Measurements from ENCODE around the gene SEMA4A.

SEMA4A gene

DNA sequence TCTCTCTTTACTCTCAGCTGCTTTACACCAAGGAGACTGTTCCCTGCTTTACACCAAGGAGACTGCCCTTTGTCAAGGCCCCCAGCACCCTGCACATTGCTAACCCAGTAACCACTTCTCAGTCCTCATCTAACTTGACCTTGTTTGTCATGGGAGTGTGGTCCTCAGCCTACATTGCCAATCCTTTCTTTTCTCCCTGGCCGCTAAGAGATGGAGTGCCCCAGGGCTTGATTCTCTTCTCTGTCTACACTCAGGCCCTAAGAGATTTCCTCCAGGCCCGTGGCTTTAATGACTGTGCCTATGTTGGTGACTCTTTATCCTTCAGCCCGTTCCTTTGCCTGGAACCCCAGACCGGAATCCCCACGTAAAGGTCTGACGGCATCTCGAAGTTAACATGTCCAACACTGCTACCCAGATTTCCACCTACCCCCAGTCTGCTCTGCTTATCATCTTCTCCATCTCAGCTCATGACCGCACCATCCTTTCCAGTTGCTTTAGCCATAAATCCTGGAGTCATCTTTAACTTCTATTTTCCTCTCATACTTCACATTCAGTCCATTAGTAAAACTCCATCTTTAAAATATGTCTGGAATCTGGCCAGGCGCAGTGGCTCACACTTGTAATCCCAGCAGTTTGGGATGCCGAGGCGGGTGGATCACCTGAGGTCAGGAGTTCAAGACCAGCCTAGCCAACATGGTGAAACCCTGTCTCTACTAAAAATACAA, 9.5 kb upstream of the SEMA4A start:
- no peaks in the 10 kb centered on the region for H3K27me3 ChIP-seq (ENCODE audit: insufficient read depth, low read length)
- H3K4me3 ChIP-seq (ENCODE audit: low read length): no peak overlapping the region
- no peak overlapping the region for H3K9ac ChIP-seq (ENCODE audit: low read depth, low read length)
- 91% methylated on average over 11 of the region's 11 CpGs for WGBS
- H3K9me3 ChIP-seq (ENCODE audit: insufficient read depth, low read depth, low read length): no peaks in the 10 kb centered on the region
- no peak overlapping the region for H3K27ac ChIP-seq (ENCODE audit: low read depth, low read length)
- H3K36me3 ChIP-seq (ENCODE audit: insufficient read depth, low read length): no peaks in the 10 kb centered on the region
- H3K4me1 ChIP-seq (ENCODE audit: insufficient read depth, low read length): peaks cover 25% of the 10 kb centered on the region

GRCh38 chr1:156144742-156145141, 8.6 kb upstream of the SEMA4A start:
- Histone ChIP-seq H3K4me3 (ENCODE audit: low read length) (no peak overlapping the region), H3K27me3 (ENCODE audit: insufficient read depth, low read length) (no peaks in the 10 kb centered on the region), H3K27ac (ENCODE audit: low read depth, low read length) (no peak overlapping the region), H3K4me1 (ENCODE audit: insufficient read depth, low read length) (peaks cover 33% of the 10 kb centered on the region), H3K9ac (ENCODE audit: low read depth, low read length) (no peak overlapping the region), H3K9me3 (ENCODE audit: insufficient read depth, low read depth, low read length) (no peaks in the 10 kb centered on the region), H3K36me3 (ENCODE audit: insufficient read depth, low read length) (no peaks in the 10 kb centered on the region)
- WGBS: 87% methylated on average over 5 of the region's 5 CpGs

GRCh38 chr1:156145650-156146019, 7.8 kb upstream of the SEMA4A start:
- Histone ChIP-seq H3K36me3 (ENCODE audit: insufficient read depth, low read length) (no peaks in the 10 kb centered on the region), H3K27ac (ENCODE audit: low read depth, low read length) (no peak overlapping the region), H3K9ac (ENCODE audit: low read depth, low read length) (no peak overlapping the region), H3K4me1 (ENCODE audit: insufficient read depth, low read length) (peaks cover 39% of the 10 kb centered on the region), H3K9me3 (ENCODE audit: insufficient read depth, low read depth, low read length) (no peaks in the 10 kb centered on the region), H3K4me3 (ENCODE audit: low read length) (no peak overlapping the region), H3K27me3 (ENCODE audit: insufficient read depth, low read length) (no peaks in the 10 kb centered on the region)
- 88% methylated on average over 2 of the region's 2 CpGs for WGBS

- peak overlapping the region; percentile 18 for H3K4me3 ChIP-seq (ENCODE audit: low read length)
- no peak overlapping the region for H3K9ac ChIP-seq (ENCODE audit: low read depth, low read length)
- 31% methylated on average over 13 of the region's 13 CpGs for WGBS
Measured at GRCh38 chr1:156146020-156146768, 7.2 kb upstream of the SEMA4A start.

DNA sequence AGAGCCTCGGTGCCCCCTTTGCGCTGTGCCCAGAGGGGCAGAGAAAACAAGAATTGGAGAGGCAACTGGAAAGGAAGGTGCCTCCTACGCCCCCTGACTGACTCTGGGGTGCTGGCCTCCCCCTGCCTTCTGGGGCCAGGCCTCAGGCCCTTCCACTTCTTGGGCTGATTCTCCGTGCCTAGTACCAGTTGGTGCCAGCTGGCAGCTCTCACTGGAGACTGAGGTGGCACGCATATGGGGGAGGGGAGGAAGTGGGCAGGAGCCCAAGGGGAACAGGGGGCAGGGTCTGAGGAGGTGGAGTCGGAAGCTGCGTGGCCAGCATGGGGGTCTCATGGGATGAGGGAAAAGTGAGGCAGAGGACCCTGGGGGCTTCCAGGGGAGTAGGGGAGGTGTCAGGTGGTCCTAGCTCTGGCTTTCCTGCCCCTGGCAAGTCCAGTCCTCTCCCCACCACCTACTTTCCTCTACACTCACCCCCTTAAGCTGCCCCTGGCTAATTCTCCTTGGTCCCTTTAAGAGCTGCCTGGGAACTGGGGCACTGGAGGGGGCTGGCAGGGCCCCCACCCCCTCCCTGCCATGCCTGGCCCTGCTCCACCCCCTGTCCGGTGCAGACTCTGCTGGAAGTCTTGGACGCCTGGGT, 6.5 kb upstream of the SEMA4A start:
- Histone ChIP-seq H3K36me3 (ENCODE audit: insufficient read depth, low read length) (no peaks in the 10 kb centered on the region), H3K27me3 (ENCODE audit: insufficient read depth, low read length) (no peaks in the 10 kb centered on the region), H3K4me1 (ENCODE audit: insufficient read depth, low read length) (peaks cover 37% of the 10 kb centered on the region), H3K27ac (ENCODE audit: low read depth, low read length) (peak overlapping the region; percentile 15; the same call in 1 of the 2 replicates), H3K4me3 (ENCODE audit: low read length) (no peak overlapping the region), H3K9ac (ENCODE audit: low read depth, low read length) (no peak overlapping the region), H3K9me3 (ENCODE audit: insufficient read depth, low read depth, low read length) (no peaks in the 10 kb centered on the region)
- WGBS: 67% methylated on average over 9 of the region's 9 CpGs

More at GRCh38 chr1:156146020-156146768, 7.2 kb upstream of the SEMA4A start:
- H3K27ac ChIP-seq (ENCODE audit: low read depth, low read length): peak overlapping the region; percentile 15; the same call in 1 of the 2 replicates
- H3K4me1 ChIP-seq (ENCODE audit: insufficient read depth, low read length): peaks cover 42% of the 10 kb centered on the region
- no peaks in the 10 kb centered on the region for H3K9me3 ChIP-seq (ENCODE audit: insufficient read depth, low read depth, low read length)
- H3K27me3 ChIP-seq (ENCODE audit: insufficient read depth, low read length): no peaks in the 10 kb centered on the region
- no peaks in the 10 kb centered on the region for H3K36me3 ChIP-seq (ENCODE audit: insufficient read depth, low read length)

DNA sequence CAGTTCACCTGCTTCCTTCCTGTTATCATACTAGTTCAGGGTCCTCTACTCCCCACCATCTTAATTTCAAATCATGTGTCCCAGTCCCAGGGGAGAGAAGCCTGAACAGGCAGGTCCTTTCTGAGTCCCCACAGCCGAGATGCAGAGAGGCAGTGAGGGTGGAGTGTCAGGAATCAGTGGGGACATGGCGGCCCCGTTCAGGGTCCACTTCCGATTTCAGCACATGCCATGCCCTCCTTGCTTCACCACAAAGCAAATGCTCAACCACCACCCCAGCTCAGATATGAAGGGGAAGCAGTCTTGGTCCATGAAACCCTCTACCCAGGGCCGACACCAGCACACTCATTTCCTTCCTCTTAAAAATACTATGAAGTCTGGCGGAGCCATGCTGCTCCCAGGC, 5.2 kb upstream of the SEMA4A start:
- no peaks in the 10 kb centered on the region for H3K36me3 ChIP-seq (ENCODE audit: insufficient read depth, low read length)
- H3K9ac ChIP-seq (ENCODE audit: low read depth, low read length): no peak overlapping the region
- 97% methylated on average over 6 of the region's 6 CpGs for WGBS
- H3K27ac ChIP-seq (ENCODE audit: low read depth, low read length): no peak overlapping the region
- H3K27me3 ChIP-seq (ENCODE audit: insufficient read depth, low read length): no peaks in the 10 kb centered on the region
- no peak overlapping the region for H3K4me3 ChIP-seq (ENCODE audit: low read length)
- H3K9me3 ChIP-seq (ENCODE audit: insufficient read depth, low read depth, low read length): no peaks in the 10 kb centered on the region
- H3K4me1 ChIP-seq (ENCODE audit: insufficient read depth, low read length): peaks cover 45% of the 10 kb centered on the region

- H3K36me3 ChIP-seq (ENCODE audit: insufficient read depth, low read length): no peaks in the 10 kb centered on the region
- no peak overlapping the region for H3K9ac ChIP-seq (ENCODE audit: low read depth, low read length)
- no peaks in the 10 kb centered on the region for H3K9me3 ChIP-seq (ENCODE audit: insufficient read depth, low read depth, low read length)
- peaks cover 45% of the 10 kb centered on the region for H3K4me1 ChIP-seq (ENCODE audit: insufficient read depth, low read length)
- H3K27ac ChIP-seq (ENCODE audit: low read depth, low read length): peak overlapping the region; percentile 45; the same call in 1 of the 2 replicates
- peak overlapping the region; percentile 32 for H3K4me3 ChIP-seq (ENCODE audit: low read length)
- 24% methylated on average over 17 of the region's 20 CpGs for WGBS
- no peaks in the 10 kb centered on the region for H3K27me3 ChIP-seq (ENCODE audit: insufficient read depth, low read length)
Measured at GRCh38 chr1:156149374-156150332, 3.7 kb upstream of the SEMA4A start.

DNA sequence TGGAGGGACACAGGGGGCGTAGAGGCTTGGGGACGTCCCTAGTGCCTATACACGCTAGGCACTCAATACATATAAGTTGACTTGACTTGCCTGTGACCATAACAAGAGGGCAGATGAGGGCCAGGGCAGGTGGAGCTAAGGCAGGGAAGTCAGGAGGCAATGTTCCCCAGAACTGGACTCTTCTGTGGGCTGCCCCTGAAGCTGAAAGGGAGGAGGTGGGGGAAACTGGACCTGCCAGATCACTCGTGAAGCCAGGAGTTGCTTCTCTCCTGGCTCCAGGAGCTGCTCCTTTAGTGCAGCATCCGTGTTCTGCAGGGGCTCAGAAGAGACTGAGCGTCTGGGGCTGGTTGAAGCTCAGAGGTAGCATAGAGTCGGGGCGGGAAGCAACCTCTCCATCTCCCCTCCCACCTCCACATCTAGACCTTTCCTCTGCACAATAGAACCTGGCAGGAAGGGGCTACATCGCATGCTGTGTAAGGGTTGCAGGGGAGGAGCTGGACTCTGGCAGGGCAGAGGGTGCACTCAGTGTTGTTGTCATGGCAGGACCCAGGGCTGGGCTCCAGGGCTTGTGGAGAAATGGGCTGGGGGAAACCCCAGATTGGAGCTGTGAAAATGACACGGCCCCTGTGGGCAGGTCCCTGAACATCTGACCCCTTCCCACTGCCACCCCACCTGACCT, 2.9 kb upstream of the SEMA4A start:
- Histone ChIP-seq H3K4me3 (ENCODE audit: low read length) (peak overlapping the region; percentile 29), H3K27ac (ENCODE audit: low read depth, low read length) (no peak overlapping the region; the same call in 1 of the 2 replicates), H3K27me3 (ENCODE audit: insufficient read depth, low read length) (no peaks in the 10 kb centered on the region), H3K9me3 (ENCODE audit: insufficient read depth, low read depth, low read length) (no peaks in the 10 kb centered on the region), H3K4me1 (ENCODE audit: insufficient read depth, low read length) (peaks cover 45% of the 10 kb centered on the region), H3K9ac (ENCODE audit: low read depth, low read length) (no peak overlapping the region), H3K36me3 (ENCODE audit: insufficient read depth, low read length) (no peaks in the 10 kb centered on the region)
- 29% methylated on average over 10 of the region's 10 CpGs for WGBS

GRCh38 chr1:156151093-156151688, 2.2 kb upstream of the SEMA4A start:
- H3K4me1 ChIP-seq (ENCODE audit: insufficient read depth, low read length): peaks cover 43% of the 10 kb centered on the region
- no peak overlapping the region for H3K27ac ChIP-seq (ENCODE audit: low read depth, low read length)
- no peaks in the 10 kb centered on the region for H3K9me3 ChIP-seq (ENCODE audit: insufficient read depth, low read depth, low read length)
- H3K27me3 ChIP-seq (ENCODE audit: insufficient read depth, low read length): no peaks in the 10 kb centered on the region
- H3K9ac ChIP-seq (ENCODE audit: low read depth, low read length): no peak overlapping the region
- WGBS: 82% methylated on average over 6 of the region's 6 CpGs
- no peak overlapping the region for H3K4me3 ChIP-seq (ENCODE audit: low read length)
- H3K36me3 ChIP-seq (ENCODE audit: insufficient read depth, low read length): no peaks in the 10 kb centered on the region

GRCh38 chr1:156152628-156153027, 757 bp upstream of the SEMA4A start:
- H3K9ac ChIP-seq (ENCODE audit: low read depth, low read length): no peak overlapping the region
- H3K27me3 ChIP-seq (ENCODE audit: insufficient read depth, low read length): no peaks in the 10 kb centered on the region
- WGBS: 87% methylated on average over 5 of the region's 5 CpGs
- H3K36me3 ChIP-seq (ENCODE audit: insufficient read depth, low read length): no peaks in the 10 kb centered on the region
- no peak overlapping the region for H3K4me3 ChIP-seq (ENCODE audit: low read length)
- H3K27ac ChIP-seq (ENCODE audit: low read depth, low read length): no peak overlapping the region
- peaks cover 31% of the 10 kb centered on the region for H3K4me1 ChIP-seq (ENCODE audit: insufficient read depth, low read length)
- no peaks in the 10 kb centered on the region for H3K9me3 ChIP-seq (ENCODE audit: insufficient read depth, low read depth, low read length)

All from HUES64 (cell line).